Activated CD4-positive, CD25-positive, alpha-beta regulatory T cell (primary cell): ENCODE results near the gene KCNG2.

Experiments used
- DNase-seq, 4 experiments: peaks; one replicate each; lab custom pipeline; 2025; lab: John Stamatoyannopoulos, UW

KCNG2 gene

GRCh38 chr18:79942786-79943607 is 145.3 kb downstream of the KCNG2 start:
- DNase-seq, result no peak

- no peak for DNase-seq
Measured at GRCh38 chr18:79943608-79944125, 145.9 kb downstream of the KCNG2 start.

- no peak for DNase-seq
Measured at GRCh38 chr18:79944126-79944731, 146.5 kb downstream of the KCNG2 start.

- no peak for DNase-seq
Measured at GRCh38 chr18:79944746-79945117, 147.0 kb downstream of the KCNG2 start.

GRCh38 chr18:79945118-79946042 is 147.6 kb downstream of the KCNG2 start:
- DNase-seq, result no peak

GRCh38 chr18:79947054-79947755 is 149.5 kb downstream of the KCNG2 start:
- no peak for DNase-seq

- no peak for DNase-seq
Measured at GRCh38 chr18:79947881-79948610, 150.3 kb downstream of the KCNG2 start.

- DNase-seq, result no peak
Measured at GRCh38 chr18:79948719-79949411, 151.1 kb downstream of the KCNG2 start.
